ENCODE data around the gene STAT5B. TPM values are rescaled to one million over a fixed set of nuclear protein-coding genes. Genes with fewer than 3 reads are reported as not detected.

STAT5B gene
- total and polyA plus RNA-seq, 2 of the 8 experiments (the other 6 are each of a cell fraction or from before 2014, with no cell fraction given) = 35.3 to 52.6 TPM

GRCh38 chr17:42202159-42202558 is 74.0 kb downstream of the STAT5B start (continued):
- TF ChIP-seq KDM5A (IDR thresholded peaks at IDR 0.05; ENCODE audit: low read length) (no peak), ATF3 (IDR thresholded peaks at IDR 0.05; ENCODE audit: insufficient read depth, low read depth, low read length) (no peak), SP2 (IDR thresholded peaks at IDR 0.05; ENCODE audit: low read length) (no peak), ATF2 (IDR thresholded peaks at IDR 0.05; ENCODE audit: low read length) (no peak), E2F6 (IDR thresholded peaks at IDR 0.05) (no peak)

Measured in H1 (cell line).